H9 (cell line): Measurements from ENCODE around the gene SLC51B. TPM values are rescaled to one million over a fixed set of nuclear protein-coding genes. Genes with fewer than 3 reads are reported as not detected.

Experiments
- DNase-seq: peaks from one replicate; pipeline ENCODE4 v3.0.0-alpha.2; 2017
- H2AFZ ChIP-seq: one replicate; pipeline ENCODE4 v1.6.1; 2013; ENCODE audit warnings: mild to moderate bottlenecking, low read length, control low read depth, moderate library complexity
- H2AK5ac ChIP-seq: 2 replicates; pipeline ENCODE4 v1.6.1; 2013; ENCODE audit warnings: low read length, control low read depth, mixed read lengths; ENCODE audit not compliant: insufficient read length
- H2BK120ac ChIP-seq: one replicate; pipeline ENCODE4 v1.6.1; 2013; ENCODE audit warnings: low read depth, mild to moderate bottlenecking, low read length, control low read depth, inconsistent platforms; ENCODE audit not compliant: poor library complexity, severe bottlenecking
- H2BK12ac ChIP-seq: 2 replicates; pipeline ENCODE4 v1.6.1; 2013; ENCODE audit warnings: low read length, control low read depth, mixed read lengths, low read depth; ENCODE audit not compliant: insufficient read length
- H2BK15ac ChIP-seq: 2 replicates; pipeline ENCODE4 v1.6.1; 2013; ENCODE audit warnings: low read depth, low read length, control low read depth
- H2BK20ac ChIP-seq: one replicate; pipeline ENCODE4 v1.6.1; 2013; ENCODE audit warnings: low read depth, mild to moderate bottlenecking, low read length, control low read depth, inconsistent platforms; ENCODE audit not compliant: poor library complexity, severe bottlenecking
- H2BK5ac ChIP-seq: 2 replicates; pipeline ENCODE4 v1.6.1; 2013; ENCODE audit warnings: low read length, control low read depth, mixed read lengths; ENCODE audit not compliant: insufficient read length
- H3K14ac ChIP-seq: 2 replicates; pipeline ENCODE4 v1.6.1; 2013; ENCODE audit warnings: low read length, control low read depth; ENCODE audit not compliant: insufficient read depth
- H3K18ac ChIP-seq: 2 replicates; pipeline ENCODE4 v1.6.1; 2013; ENCODE audit warnings: low read depth, mild to moderate bottlenecking, mixed read lengths, low read length, control low read depth; ENCODE audit not compliant: insufficient read length
- H3K23ac ChIP-seq: 2 replicates; pipeline ENCODE4 v1.6.1; 2013; ENCODE audit warnings: low read length, control low read depth, mixed read lengths, low read depth; ENCODE audit not compliant: insufficient read length
- H3K23me2 ChIP-seq: 2 replicates; pipeline ENCODE4 v1.6.1; 2013; ENCODE audit warnings: low read depth, mild to moderate bottlenecking, mixed read lengths, low read length, control low read depth; ENCODE audit not compliant: insufficient read length, poor library complexity, severe bottlenecking
- H3K27ac ChIP-seq: 2 replicates; pipeline ENCODE4 v1.5.1; 2013; ENCODE audit warnings: low read length, control low read depth, mixed read lengths, low read depth; ENCODE audit not compliant: insufficient read length
- H3K27me3 ChIP-seq: 2 replicates; pipeline ENCODE4 v1.6.1; 2013; ENCODE audit warnings: low read length, control low read depth, inconsistent platforms; ENCODE audit not compliant: insufficient read depth
- H3K4ac ChIP-seq: 2 replicates; pipeline ENCODE4 v1.6.1; 2013; ENCODE audit warnings: low read depth, mild to moderate bottlenecking, control low read depth, inconsistent platforms, low read length, moderate library complexity
- H3K4me1 ChIP-seq: 2 replicates; pipeline ENCODE4 v1.6.1; 2013; ENCODE audit warnings: low read length, control low read depth, inconsistent platforms; ENCODE audit not compliant: insufficient read depth
- H3K4me2 ChIP-seq: 2 replicates; pipeline ENCODE4 v1.6.1; 2013; ENCODE audit warnings: low read length, control low read depth, mixed read lengths; ENCODE audit not compliant: insufficient read length, insufficient read depth
- H3K56ac ChIP-seq: 2 replicates; pipeline ENCODE4 v1.6.1; 2013; ENCODE audit warnings: low read depth, mild to moderate bottlenecking, mixed read lengths, low read length, control low read depth; ENCODE audit not compliant: insufficient read length
- H3K79me1 ChIP-seq: 2 replicates; pipeline ENCODE4 v1.6.1; 2013; ENCODE audit warnings: low read depth, mild to moderate bottlenecking, moderate library complexity, low read length, control low read depth, inconsistent platforms; ENCODE audit not compliant: insufficient read depth, poor library complexity, severe bottlenecking
- H3K79me2 ChIP-seq: 2 replicates; pipeline ENCODE4 v1.6.1; 2013; ENCODE audit warnings: low read length, control low read depth, inconsistent platforms; ENCODE audit not compliant: insufficient read depth
- H3K9ac ChIP-seq: 2 replicates; pipeline ENCODE4 v1.6.1; 2013; ENCODE audit warnings: low read length, control low read depth, mixed read lengths; ENCODE audit not compliant: insufficient read length; ENCODE audit errors: extremely low read depth
- H3K9me3 ChIP-seq: one replicate; pipeline ENCODE4 v1.6.1; 2013; ENCODE audit warnings: low read depth, low read length, inconsistent platforms; ENCODE audit not compliant: control insufficient read depth
- H3T11ph ChIP-seq: one replicate; pipeline ENCODE4 v1.6.1; 2013; ENCODE audit warnings: mild to moderate bottlenecking, low read length, control low read depth, inconsistent platforms
- H4K20me1 ChIP-seq: one replicate; pipeline ENCODE4 v1.6.1; 2013; ENCODE audit not compliant: control insufficient read depth, insufficient read length, insufficient read depth
- H4K5ac ChIP-seq: 2 replicates; pipeline ENCODE4 v1.6.1; 2013; ENCODE audit warnings: low read depth, mild to moderate bottlenecking, mixed read lengths, low read length, control low read depth; ENCODE audit not compliant: insufficient read length
- H4K8ac ChIP-seq: replicated peaks from 2 replicates; pipeline ENCODE4 v1.6.1; 2013; ENCODE audit warnings: low read length, control low read depth, mixed read lengths, low read depth; ENCODE audit not compliant: insufficient read length
- H4K91ac ChIP-seq: 2 replicates; pipeline ENCODE4 v1.6.1; 2013; ENCODE audit warnings: low read depth, mild to moderate bottlenecking, moderate library complexity, mixed read lengths, low read length, control low read depth; ENCODE audit not compliant: insufficient read length
- H3K27ac Mint-ChIP-seq, 3 experiments: 2 replicates in 2 of 3; 3 replicates in 1 of 3; pipeline ENCODE4 v1.8.0; 2020 to 2021; ENCODE audit warnings: mixed read lengths in 3 of 3, mild to moderate bottlenecking in 1 of 3, moderate library complexity in 1 of 3
- H3K27me3 Mint-ChIP-seq: 2 replicates; pipeline ENCODE4 v1.8.0; 2021; ENCODE audit warnings: low read depth, mild to moderate bottlenecking, moderate library complexity, mixed read lengths
- H3K36me3 Mint-ChIP-seq, 3 experiments: 2 replicates in 2 of 3; 3 replicates in 1 of 3; pipeline ENCODE4 v1.8.0; 2020 to 2021; ENCODE audit warnings: low read depth in 3 of 3, mixed read lengths in 3 of 3; ENCODE audit not compliant: insufficient read depth in 1 of 3
- H3K4me1 Mint-ChIP-seq, 2 experiments: 2 replicates each; pipeline ENCODE4 v1.8.0; 2020; ENCODE audit warnings: mixed read lengths in 2 of 2
- H3K4me3 Mint-ChIP-seq, 2 experiments: 2 replicates in 1 of 2; 3 replicates in 1 of 2; pipeline ENCODE4 v1.8.0; 2020 to 2021; ENCODE audit warnings: mild to moderate bottlenecking in 2 of 2, mixed read lengths in 2 of 2, moderate library complexity in 1 of 2
- H3K9me3 Mint-ChIP-seq, 2 experiments: 2 replicates in 1 of 2; 3 replicates in 1 of 2; pipeline ENCODE4 v1.8.0; 2020; ENCODE audit warnings: mild to moderate bottlenecking in 2 of 2, mixed read lengths in 2 of 2, moderate library complexity in 1 of 2
- WGBS: extraction: QIAGEN DNeasy Blood & Tissue Kit; methylation state at CpG from one replicate; pipeline ENCODE4 v1.1.7; 2013; ENCODE audit warnings: missing lambda C conversion rate, low lambda C conversion rate, mixed read lengths; ENCODE audit not compliant: insufficient read length; ENCODE audit errors: extremely low coverage; 5-methylcytosine and 5-hydroxymethylcytosine counted together
- total RNA-seq: library from RNA; stranded (reverse); gene quantifications from 2 replicates; pipeline ENCODE4 v1.2.1, GENCODE V29; 2021
- TF ChIP-seq, protein P1 (sequence below): fragments of 200-600 bp; sonication (generic); conservative IDR thresholded peaks from 3 replicates; pipeline ENCODE4 v1.8.0; 2021; ENCODE audit warnings: antibody characterized with exemption, mild to moderate bottlenecking

The SLC51B gene
- total RNA-seq, 1 experiment from 2014 or later, result not detected

DNA sequence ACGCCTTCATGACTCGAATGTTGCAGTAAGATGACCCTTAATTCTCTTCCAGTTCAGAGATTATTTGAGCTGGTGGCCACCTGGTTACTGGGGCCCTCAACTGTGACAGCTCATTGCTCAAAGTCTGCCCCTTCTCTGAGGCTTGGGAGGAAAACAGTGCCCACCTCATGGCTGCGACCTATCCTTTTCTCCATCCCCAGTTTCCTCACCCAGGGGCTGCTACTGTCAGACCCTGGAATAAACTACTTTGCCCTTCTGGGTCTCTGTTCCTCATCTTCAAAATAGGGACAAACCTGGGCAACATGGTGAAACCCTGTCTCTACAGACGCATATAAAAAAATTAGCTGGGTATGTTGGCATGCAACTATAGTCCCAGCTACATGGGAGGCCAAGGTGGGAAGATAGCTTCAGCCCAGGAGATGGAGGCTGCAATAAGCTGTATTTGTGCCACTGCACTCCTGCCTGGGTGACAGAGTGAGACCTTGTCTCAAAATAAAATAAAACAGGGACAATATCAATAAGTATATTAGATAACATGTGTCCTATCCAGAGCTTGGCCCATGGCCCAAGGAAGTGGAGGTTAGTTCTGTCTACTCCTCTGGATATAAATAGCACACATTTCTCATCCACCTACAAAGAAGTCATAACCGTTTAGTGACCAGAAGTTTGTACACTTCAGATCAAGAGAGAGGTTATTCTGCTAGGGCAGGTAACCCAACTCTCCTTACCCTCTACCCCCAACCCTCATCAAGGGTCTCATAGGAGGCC lies 24.8 kb downstream of the SLC51B start:
- TF ChIP-seq, protein P1, sequence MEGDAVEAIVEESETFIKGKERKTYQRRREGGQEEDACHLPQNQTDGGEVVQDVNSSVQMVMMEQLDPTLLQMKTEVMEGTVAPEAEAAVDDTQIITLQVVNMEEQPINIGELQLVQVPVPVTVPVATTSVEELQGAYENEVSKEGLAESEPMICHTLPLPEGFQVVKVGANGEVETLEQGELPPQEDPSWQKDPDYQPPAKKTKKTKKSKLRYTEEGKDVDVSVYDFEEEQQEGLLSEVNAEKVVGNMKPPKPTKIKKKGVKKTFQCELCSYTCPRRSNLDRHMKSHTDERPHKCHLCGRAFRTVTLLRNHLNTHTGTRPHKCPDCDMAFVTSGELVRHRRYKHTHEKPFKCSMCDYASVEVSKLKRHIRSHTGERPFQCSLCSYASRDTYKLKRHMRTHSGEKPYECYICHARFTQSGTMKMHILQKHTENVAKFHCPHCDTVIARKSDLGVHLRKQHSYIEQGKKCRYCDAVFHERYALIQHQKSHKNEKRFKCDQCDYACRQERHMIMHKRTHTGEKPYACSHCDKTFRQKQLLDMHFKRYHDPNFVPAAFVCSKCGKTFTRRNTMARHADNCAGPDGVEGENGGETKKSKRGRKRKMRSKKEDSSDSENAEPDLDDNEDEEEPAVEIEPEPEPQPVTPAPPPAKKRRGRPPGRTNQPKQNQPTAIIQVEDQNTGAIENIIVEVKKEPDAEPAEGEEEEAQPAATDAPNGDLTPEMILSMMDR, result no peak
- H3K27me3 Mint-ChIP-seq, result peaks cover 8% of the 10 kb centered on the region
- Histone ChIP-seq H3K4ac (no peak overlapping the region), H2BK20ac (no peak overlapping the region), H3K4me1 (peaks cover 5% of the 10 kb centered on the region), H3K23ac (no peak overlapping the region), H3K27ac (no peak overlapping the region), H2AK5ac (no peak overlapping the region), H2BK120ac (no peak overlapping the region), H3K9me3 (no peaks in the 10 kb centered on the region), H4K5ac (no peak overlapping the region), H3K79me2 (no peaks in the 10 kb centered on the region), H3K79me1 (no peaks in the 10 kb centered on the region), H2AFZ (no peak overlapping the region), H3K14ac (no peak overlapping the region), H4K91ac (no peak overlapping the region), H4K8ac (no peak overlapping the region), H3T11ph (no peak overlapping the region), H2BK15ac (no peak overlapping the region), H2BK5ac (no peak overlapping the region), H3K18ac (no peak overlapping the region), H3K27me3 (no peaks in the 10 kb centered on the region), H4K20me1 (no peaks in the 10 kb centered on the region), H3K56ac (no peak overlapping the region), H3K4me2 (no peak overlapping the region), H3K9ac (no peak overlapping the region), H2BK12ac (no peak overlapping the region), H3K23me2 (peaks cover 7% of the 10 kb centered on the region)
- H3K4me3 Mint-ChIP-seq, result no peak overlapping the region; a peak in 1 of 5 replicates
- H3K9me3 Mint-ChIP-seq, result peaks cover 3 to 10% of the 10 kb centered on the region in 2 experiments; a peak in 3 of 5 replicates
- H3K4me1 Mint-ChIP-seq, result peaks cover 36 to 37% of the 10 kb centered on the region in 2 experiments
- no peak for DNase-seq
- no peak overlapping the region for H3K27ac Mint-ChIP-seq
- no CpG with 5 or more reads among the region's 5 CpGs for WGBS
- H3K36me3 Mint-ChIP-seq, result no peaks in the 10 kb centered on the region; a peak in 3 of 7 replicates
